Astrocyte of the spinal cord (primary cell): ENCODE results near the gene KRT83.

Experiments
- DNase-seq: peaks from one replicate; pipeline ENCODE4 v3.0.0; 2011; ENCODE audit warnings: low read depth, low spot score
- H3K4me3 ChIP-seq: 2 replicates; pipeline ENCODE4 v1.5.1; 2011; ENCODE audit warnings: low read depth, mild to moderate bottlenecking, low read length, moderate library complexity
- in situ Hi-C: cut with HindIII; loops from 2 replicates; pipeline ENCODE4 v1.10.0; 2017; ENCODE audit warnings: low sequenced_read_pairs
- TF ChIP-seq, protein P1 (sequence below): IDR thresholded peaks from 2 replicates; pipeline ENCODE4 v1.5.1; 2012; ENCODE audit warnings: low read depth, mild to moderate bottlenecking, low read length, inconsistent platforms

KRT83 gene

DNA sequence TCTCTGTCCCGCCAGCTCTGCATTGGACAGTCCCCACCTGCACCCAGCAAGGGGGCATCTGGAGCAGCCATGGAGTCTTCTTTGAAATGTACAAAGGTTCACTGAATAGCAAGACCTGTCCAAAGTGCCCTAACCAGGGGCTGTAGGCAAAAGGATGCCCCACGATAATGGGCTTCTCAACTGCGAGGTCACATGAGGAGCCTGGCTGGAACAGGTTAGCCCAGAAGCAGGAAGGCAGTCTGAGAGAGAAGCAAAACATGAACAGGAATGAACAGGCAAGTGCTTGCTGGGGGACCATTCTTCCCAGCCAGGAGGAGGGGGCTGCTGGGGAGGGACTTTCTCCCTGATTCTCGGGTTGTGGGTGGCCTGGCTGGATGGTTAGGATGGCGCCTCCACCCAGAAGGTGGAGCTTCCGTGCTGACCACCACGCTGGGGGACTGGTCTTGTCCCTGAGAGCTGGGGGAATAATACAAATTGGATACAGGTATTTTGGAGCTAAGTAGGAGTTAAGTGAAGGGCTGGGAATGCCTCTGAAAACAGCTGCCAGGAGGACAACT, 39.0 kb upstream of the KRT83 start:
- no peak overlapping the region for H3K4me3 ChIP-seq
- in situ Hi-C loops, result no loop called here
- TF ChIP-seq, protein P1, sequence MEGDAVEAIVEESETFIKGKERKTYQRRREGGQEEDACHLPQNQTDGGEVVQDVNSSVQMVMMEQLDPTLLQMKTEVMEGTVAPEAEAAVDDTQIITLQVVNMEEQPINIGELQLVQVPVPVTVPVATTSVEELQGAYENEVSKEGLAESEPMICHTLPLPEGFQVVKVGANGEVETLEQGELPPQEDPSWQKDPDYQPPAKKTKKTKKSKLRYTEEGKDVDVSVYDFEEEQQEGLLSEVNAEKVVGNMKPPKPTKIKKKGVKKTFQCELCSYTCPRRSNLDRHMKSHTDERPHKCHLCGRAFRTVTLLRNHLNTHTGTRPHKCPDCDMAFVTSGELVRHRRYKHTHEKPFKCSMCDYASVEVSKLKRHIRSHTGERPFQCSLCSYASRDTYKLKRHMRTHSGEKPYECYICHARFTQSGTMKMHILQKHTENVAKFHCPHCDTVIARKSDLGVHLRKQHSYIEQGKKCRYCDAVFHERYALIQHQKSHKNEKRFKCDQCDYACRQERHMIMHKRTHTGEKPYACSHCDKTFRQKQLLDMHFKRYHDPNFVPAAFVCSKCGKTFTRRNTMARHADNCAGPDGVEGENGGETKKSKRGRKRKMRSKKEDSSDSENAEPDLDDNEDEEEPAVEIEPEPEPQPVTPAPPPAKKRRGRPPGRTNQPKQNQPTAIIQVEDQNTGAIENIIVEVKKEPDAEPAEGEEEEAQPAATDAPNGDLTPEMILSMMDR, result no peak
- DNase-seq, result no peak

DNA sequence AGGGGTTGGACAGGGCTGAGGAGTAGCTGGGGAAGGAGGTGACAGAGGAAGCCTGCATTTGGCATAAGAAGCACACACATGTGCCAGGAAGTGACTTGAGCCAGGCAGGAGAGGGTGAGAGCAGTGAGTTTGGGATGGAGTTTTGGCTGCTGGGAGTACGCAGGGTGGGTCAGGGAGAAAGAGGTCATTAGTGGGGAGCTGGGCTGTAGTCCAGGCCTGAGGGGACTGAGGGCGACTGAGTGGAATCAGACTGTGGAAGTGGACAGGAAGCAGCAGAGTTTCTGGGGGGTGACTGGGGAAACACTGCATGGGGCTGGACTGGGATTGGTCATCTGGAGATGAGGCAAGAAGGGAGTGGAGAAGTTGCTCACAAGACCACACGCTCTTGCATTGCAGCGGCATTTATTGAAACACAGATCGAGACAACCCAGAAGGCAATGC, 38.4 kb upstream of the KRT83 start:
- no peak for DNase-seq
- in situ Hi-C loops, result no loop called here
- TF ChIP-seq, protein P1, result no peak

DNA sequence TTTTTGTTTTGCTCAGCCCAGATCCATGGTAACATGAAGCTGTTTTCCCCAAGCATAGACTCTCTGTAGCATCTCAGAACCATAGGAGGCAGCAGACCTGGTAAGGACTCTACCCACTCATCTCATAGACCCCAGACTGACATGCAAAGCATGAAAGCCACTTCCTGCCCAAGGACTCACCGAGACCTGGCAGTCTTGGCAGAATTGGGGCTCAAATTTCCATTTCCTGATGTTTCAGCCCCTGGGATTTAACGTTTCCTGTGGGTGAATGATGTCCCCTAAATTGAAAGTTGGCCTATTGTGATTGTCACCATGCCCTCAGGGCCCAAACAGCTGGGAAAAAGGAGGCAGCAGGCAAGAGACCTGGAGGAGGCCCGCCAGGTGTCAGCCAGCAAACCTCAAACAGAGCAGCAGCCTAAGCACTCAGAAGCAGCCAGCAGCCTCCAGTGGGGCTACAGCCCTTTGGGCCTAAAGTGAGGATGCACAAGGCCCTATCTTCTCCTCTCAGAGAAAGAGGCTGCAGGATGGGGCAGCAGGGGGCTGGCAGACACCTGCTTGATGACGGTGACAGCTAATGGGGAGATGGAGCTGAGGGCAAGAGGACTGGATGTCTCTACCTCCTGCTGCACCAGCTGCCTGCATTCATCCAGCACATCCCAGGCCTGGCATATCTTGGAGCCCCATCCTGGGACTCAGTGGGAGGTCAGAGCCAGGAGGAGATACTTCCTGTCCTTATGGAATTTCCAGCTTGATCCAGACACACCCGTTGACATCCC, 37.6 kb upstream of the KRT83 start:
- no peak for DNase-seq
- TF ChIP-seq, protein P1, result no peak
- in situ Hi-C loops, result no loop called here
- H3K4me3 ChIP-seq, result no peak overlapping the region

More for the DNA sequence above, 38.4 kb upstream of the KRT83 start:
- H3K4me3 ChIP-seq, result no peak overlapping the region

DNA sequence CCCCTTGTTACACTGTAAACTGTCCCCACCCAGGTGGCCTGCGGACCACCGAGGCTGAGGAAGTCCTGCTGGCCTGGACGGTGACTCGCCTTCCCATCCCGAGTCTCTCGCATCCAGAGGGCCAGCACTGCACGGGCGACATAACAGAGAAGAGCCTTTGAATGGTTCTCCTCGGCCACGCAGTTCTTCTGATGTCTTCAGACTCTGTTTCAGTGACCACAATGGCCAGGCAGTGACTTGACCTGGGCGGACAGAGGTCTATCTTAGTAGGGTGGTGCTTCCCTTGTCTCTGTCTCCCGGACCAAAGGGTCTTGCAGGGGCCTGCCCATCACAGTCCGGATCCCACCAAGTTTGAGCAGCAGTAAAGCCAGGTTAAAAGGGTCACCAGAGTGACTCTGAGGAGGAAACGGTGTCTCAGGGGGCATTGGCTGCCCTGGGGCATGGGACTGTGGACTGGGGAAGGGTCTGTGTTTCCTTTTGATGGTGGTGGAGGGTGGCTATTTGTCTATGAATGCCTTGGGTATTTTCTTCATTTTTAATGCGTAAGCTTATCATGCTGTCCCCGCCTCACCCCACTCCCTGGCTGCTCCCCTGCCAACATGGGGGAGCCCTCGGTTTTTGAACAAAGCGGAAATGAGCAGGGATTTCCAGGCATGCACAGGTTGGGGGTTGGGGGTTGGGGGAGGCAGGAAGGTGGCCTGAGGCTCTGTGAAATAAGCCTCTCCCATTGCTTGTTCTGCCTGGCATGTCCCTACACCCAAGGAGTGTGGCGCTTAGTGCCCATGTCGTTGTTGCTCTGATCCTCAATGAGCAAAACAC, 35.8 kb upstream of the KRT83 start:
- in situ Hi-C loops, result no loop called here
- TF ChIP-seq, protein P1, result no peak
- no peak for DNase-seq
- H3K4me3 ChIP-seq, result no peak overlapping the region

DNA sequence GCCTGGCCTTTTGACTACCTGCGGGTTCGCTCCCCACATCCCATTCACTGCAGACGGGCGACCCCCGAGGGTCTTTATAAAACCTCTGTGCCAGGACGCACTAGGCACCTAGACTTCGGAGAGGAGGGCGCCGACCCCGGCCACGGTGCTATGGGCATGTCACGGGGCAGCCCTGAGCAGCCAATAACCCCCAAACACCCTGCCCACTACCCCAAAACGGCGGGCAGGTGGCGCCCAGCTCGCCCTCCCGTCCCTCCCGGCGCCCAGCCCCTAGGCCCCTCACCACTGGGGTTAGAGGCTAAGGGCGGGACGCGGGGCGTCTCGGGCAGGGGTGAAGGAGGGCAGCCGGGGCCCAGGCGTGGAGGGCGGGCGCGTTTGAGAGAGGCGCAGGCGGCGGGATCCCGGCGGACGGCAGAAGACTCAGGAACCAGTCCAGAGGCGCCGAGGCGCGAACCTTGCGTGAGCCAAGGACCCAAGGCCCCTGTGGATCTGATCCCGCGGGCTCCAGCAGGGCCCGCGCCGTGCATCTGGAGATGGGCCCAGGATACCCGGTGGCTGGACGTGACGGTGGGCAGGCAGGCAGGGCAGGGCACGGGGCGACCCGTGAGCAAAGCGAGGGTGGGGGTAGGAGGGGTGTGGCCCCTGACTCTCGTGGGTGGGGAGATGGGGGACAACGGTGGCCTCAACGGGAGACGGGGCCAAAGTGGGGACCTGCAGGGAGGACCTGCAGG, 35.0 kb upstream of the KRT83 start:
- no peak for DNase-seq
- H3K4me3 ChIP-seq, result no peak overlapping the region
- TF ChIP-seq, protein P1, result no peak
- in situ Hi-C loops, result no loop called here

DNA sequence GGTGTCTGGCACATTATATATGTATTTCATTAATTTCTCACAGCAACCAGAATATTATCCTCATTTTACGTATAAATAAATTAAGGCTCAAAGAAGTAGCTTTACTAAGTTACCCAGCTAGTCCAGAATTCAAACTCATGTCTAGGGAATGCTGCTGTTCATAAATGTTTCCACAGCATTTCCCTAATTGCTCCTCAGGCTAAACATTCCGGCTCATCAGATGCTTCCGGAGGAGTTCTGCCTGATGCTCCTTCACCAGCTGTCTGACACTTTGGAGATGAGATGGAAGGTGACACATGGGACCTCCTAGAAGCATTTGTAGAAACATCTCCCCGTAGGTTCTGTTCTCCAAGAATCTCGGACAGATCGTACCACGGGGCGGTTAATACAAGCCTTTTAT, 34.0 kb upstream of the KRT83 start:
- no peak for DNase-seq
- H3K4me3 ChIP-seq, result no peak overlapping the region
- in situ Hi-C loops, result no loop called here
- TF ChIP-seq, protein P1, result no peak
